IPS-NIHi7 (cell line): ENCODE results near the gene OLFM1.
"Not testable (repeated sequence)": the region's sequence is repeated elsewhere in the genome, so short reads cannot be mapped to it uniquely, and the experiment has no call there.

Source experiments
- DNase-seq: peaks from one replicate; pipeline ENCODE4 v3.0.0; 2012; ENCODE audit warnings: mixed read lengths; ENCODE audit errors: extremely low spot score

OLFM1 gene

DNA sequence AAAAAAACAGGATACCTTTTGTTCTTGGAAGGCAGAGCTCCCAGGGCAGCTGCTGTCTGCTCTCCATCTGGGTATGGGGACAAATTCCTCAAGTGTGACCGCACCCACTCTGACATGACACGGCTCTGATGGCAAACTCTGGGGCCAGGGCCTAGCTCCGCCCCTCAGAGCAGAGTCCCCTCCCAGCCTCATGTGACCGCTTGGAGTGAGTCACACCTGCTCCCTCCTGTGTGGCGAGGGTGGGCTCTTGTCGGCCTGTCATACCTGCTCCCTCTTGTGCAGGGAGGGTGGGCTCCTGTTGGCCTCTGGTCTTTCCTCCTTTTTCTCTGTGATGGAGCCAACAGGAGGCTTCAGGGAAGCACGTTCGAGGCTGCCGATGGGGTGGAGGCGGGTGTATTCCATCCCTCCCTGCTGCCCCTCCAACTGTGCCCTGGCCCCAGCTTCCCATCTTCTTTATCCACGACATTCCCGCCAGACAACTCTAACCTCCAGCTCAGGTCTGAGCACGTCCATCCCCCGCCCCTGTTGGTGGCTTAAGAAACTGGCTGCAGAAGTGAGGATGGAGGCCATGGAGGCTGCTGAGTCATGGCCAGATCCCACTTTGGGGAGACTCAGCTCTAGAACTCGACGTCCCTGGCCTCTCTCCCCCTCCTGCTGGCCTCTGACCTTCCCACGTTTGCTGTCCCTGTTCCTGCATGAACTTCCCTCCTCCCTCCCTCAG lies 65.3 kb downstream of the OLFM1 start:
- DNase-seq, result peak; percentile 88

DNA sequence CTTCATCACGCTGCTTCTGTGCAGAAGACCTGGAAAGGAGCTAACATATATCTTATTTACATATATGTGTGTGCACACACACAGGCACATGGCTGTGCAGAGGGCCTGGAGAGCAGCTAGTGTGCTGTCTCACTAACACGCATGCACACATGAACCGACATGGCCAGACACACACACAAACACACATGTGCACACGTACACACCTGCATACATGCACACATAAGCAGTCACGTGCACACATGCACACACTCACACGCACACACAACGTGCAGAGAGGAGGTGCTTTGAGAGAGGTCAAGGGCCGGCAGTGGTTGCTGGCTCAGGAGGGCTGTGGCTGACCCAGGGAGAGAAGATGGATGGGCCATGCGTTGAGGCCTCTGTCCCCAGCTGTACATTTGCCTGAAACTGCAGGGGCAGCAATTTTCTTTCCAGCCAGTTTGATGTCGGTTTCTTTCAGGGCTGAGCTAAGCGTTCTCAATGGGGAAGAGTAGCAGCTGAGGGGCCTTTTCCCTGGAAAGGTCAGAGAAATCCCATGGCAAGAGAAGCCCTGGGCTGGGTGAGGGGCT lies 66.7 kb downstream of the OLFM1 start:
- DNase-seq, result no peak

DNA sequence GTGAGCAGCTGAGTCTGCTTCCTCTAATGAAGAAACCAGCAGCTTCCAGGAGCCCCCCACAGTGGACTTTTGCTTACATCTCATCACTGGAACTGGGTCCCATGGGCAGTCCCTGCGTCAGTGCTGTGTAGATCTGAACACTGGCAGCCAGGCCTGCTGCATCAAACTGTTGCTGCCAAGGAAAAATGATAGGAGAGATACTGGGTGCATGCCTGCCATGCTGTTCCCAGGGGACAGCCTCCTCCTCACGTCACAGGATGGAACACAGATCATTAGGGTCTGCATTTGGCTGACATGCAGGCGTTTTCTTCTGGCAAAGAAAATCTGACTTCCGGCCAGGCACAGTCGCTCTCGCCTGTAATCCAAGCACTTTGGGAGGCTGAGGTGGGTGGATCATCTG lies 67.9 kb downstream of the OLFM1 start:
- DNase-seq, result no peak

DNA sequence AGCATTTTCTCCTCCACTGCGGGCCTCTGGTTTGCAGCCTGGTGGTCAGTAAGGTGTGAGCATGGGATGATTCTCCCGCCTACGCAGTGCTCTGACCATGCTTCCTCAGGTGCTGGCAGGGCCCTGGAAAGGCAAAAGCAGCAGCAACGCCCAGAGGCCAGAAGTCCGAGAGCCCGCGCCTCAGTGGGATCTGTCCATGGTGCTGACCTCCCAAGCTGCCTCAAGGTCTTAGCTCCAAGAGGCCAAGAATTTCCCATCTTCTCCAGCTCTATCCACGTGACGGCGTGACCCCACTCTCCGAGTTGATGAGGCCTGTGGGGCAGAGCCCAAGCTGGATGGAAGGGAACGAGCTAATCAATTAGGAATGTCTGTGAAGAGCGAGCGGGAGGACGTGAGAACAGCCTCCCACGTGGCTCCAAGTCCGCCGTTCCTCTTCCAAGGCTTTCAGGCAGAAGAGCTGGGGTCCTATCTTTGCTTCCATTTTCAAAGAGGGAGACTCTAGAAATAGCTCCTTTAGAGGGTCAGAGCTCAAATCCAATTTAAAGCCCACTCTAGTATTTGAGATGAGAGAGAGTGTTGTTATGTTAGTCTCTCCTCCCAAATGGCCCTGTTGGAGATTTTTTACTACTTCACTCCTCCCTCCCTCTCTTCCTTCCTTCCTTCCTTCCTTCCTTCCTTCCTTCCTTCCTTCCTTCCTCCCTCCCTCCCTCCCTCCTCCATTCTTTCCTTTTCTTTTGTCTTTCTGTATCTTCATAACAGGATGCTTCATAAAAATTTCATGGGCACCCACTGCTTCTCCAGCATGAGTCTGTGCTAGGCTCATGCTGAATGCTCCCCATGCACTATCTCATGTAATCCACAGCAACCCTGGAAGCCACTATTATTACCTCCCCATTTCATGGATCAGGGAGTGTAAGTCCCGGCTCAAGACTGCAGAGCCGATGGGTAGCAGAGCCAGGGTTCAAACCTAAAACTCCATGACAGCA lies 69.3 kb downstream of the OLFM1 start:
- peak; percentile 97 for DNase-seq

DNA sequence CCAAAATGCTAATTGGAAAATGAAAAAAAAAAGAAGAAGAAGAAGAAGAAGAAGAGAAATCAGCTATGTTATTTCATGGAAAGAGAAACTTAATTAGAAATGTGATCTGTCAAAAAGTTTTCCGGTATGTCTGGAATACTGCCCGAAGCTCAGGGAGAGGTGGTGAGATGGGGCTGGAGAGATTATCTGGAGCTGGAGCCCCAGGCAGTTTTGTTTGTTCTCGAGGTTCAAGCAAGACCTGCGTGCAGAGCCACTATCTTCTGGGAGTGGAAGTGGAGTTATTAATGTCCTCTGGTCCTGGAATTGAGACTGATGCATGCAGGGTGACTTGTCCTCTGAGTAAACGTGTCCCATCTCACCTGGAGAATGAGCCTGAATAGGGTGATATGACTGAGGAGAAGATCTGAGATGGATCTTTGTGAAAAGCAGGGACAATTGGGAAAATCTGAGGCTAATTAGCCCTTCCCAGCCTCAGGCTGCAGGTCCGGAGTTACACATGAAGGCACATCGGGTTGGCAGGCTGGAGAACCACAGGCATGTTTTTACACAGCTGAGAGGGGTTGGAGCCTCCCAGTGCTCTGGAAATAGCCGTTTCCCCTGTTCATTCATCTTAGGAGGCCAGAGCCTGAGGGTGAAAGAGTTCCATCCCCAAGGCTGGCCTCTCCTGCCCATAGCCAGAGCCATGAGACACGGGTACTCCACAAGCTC lies 70.5 kb downstream of the OLFM1 start:
- DNase-seq, result no peak

DNA sequence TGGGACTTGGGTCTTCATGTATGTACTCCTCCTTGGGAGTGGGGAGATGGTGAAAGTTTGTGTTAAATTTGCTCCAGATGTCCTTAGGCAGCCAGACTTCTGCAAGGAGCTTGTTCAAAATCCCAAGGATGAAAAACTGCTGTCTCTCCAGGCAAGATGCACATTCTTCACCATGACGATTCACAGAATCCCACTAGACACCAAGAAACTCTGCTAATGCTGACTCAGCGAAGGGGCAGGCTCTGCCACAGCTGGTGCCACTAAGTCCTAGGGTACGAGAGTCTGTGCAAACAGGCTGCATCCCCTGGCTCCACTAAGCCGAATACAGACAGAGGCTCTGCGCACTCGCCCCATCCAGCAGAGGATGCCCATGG lies 71.1 kb downstream of the OLFM1 start:
- no peak for DNase-seq

DNA sequence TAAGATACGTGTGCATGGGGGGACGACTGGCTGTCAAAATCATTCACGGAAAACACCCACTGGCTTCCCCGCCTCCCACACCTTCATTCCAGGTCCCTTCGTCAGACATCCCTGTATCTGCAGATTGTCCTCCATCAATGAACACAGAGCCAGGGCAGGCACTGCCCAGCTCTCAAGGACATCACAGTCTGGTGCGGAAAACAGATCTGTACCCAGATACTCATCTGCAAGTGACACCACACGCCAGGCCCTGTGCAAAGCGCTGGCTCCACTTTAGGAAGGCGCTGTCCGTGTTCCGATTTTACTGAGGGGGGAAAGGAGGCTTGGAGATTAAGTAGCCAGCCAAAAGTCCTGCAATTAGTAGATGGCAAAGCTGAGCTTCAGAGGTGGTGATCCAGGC lies 72.3 kb downstream of the OLFM1 start:
- no peak for DNase-seq

DNA sequence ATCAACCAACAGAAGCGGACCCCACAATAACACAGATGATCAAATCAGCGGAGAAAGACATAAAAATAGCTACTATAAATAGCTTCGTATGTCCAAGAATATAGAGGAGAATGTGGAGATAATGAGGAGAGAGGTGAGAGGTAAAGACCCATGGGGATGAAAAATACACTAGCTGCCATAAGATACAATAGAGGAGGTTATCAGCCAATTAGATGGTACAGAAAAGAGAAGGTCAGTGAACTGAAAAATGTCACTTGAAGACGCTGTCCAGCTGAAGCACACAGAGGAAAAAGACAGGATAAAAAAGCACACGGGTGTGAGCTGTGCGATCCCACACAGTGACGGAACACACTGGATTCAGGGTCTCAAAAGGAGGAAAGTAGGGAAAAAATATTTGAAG lies 73.4 kb downstream of the OLFM1 start:
- DNase-seq, result no peak

DNA sequence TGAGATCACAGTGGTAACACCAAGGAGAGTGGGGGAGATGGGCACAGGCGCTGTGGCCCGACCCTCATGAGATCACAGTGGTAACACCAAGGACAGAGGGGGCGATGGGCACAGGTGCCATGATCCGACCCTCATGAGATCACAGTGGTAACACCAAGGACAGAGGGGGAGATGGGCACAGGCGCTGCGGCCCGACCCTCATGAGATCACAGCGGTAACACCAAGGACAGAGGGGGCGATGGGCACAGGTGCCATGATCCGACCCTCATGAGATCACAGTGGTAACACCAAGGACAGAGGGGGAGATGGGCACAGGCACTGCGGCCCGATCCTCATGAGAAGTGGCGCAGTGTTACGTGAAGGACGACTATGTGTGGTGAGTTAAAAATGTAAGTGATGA lies 75.1 kb downstream of the OLFM1 start:
- DNase-seq, result not testable (repeated sequence)

DNA sequence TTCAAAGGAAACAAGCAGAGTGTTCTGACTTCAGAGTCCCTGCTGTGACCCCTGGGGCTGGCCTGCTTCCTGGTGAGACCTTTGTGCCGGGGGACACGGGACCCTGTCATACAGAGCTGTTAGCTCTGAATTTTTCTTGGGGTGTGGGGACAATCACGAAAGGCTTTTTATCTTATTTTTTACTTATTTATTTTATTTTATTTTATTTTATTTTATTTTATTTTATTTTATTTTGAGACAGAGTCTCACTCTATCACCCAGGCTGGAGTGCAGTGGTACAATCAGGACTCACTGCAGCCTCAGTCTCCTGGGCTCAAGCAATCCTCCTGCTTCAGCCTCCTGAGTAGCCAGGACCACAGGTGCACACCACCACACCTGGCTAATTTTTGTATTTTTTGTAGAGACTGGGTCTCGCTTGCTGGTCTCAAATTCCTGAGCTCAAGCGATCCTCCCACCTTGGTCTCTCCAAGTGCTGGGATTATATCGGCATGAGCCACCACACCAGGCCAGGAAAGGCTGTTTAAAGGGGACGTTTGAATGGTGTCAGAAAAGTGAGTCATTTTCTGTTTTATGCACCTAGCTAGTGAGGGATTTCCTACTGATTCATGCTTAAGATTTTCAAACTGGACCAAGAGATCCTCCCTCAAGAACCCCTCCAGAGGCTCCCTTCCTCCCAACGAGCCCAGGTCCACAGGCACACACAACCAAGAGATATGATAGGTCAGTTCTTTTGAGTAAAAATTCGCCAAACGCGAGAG lies 75.7 kb downstream of the OLFM1 start:
- DNase-seq, result no peak

DNA sequence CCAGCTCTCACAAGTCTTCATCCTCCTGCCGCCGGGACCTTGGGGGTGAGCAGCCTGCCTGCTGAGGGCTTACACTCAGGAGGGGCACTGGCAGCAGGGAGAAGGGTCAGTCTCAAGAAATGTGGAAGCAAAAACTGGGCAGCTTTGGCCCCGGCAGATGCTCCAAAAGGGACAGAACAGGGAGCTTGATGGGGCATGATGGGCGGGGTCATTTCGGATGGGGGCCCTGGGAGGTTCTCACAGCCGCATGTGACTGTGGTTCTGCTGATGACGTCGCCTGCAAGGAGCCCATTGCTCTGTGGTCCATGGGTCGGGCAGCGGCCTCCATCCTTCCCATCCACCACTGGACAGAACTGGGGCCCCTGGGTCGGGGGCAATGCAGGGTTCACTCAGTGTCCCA lies 76.6 kb downstream of the OLFM1 start:
- no peak for DNase-seq

DNA sequence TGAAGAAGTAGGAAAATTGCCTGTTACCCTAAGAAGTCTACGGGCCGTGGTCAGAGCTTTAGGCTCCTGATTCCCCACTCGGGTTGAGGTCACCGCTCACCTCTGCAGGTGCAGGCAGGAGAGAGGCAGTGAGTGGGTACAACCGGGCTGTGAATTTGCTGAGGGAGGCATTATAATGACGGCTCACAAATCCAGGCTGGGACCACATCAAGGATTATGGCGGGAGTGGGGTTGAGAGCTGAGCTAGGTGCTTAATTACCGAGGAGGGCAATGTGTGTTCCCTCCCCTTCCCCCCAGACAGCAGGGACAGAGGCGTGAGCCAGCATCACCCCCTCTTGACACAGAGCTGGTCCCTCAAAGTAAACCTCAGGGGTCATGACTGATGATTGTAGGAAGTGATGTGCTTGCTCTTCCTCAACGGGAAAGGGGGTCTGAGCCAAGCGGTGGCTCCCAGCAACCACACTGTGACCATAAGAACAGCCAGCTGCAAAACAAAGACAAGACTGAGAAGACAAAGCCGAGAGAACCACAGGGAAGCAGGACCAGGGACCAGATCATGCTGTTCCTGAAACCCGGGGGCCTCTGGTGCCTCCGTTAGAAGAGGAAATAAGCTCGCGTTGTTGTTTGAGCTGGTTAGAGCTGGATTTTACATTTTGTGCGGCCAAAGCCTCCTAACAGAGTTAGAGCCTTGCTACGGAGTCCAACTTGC lies 77.7 kb downstream of the OLFM1 start:
- no peak for DNase-seq

DNA sequence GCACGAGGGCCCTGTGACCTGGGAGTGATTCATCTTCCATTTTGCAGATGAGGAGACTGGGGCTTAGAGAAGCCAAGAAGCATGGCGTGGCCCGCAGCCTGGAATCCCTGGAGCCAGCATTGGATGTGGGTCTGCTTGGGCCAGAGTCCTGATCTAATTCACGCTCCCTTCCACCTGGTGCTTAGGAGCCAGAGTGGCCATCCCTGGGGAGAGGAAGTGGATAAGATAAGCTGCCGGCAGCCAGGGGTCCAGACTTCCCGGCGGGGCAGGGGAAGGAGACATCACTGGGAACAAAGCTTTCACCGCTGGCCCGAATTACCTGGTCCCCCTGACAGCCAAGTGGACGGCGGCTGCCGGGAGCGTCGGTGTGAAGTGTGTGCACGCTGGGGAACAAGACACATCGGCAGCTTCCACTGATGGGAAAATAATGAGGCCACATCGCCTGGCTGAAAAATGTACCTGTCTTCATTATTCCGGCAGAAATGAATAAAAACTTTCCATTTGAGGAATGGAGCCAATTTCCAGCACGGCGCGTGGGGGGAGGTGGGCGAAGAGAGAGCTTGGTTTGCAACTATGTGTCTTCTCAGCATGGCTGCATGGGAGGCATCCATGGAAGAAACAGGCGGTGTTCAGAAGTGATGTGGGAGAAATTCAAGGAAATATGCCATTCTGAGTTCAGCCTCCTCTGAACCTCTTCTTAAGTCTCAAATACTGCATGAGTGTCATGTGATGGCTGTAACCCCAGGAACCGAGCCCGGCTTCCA lies 78.5 kb downstream of the OLFM1 start:
- no peak for DNase-seq

DNA sequence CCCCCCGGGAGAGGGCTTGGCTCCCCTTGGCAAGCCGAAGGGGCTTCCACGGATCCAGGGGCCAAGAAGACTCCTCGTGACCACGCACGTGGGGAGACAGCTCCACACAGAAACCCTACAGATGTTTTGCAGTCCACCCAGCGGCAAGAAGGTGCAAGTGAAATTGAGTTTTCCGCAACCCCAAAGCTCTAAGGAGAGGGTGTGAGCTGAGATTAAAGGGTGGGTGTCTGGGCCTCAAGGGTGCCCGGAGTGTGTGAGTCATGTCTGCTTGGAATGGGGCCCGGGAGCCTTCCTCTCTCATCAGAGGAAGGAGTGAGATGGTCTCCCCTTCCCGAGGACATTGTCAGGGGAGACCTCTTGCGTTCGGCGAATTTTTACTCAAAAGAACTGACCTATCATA lies 79.1 kb downstream of the OLFM1 start:
- DNase-seq, result no peak

DNA sequence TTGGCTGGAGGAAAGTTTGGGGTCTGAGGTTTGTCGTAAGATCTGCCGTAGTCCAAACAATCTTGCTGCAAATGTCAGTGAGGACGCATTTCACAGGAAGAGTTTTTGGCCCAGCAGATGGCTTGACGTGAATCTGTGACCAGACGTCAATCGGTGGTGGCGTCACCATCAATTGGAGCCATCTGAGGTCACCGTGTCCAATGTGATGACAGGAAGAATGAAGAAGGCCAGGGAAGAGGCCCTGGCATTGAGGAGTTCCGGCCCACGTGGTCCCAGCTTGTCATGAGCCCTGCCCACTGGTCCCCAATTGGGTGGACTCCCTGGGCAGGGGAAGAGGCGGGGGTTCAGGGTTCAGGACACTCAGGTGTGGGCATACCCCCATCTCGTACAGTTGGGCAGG lies 79.9 kb downstream of the OLFM1 start:
- DNase-seq, result no peak

DNA sequence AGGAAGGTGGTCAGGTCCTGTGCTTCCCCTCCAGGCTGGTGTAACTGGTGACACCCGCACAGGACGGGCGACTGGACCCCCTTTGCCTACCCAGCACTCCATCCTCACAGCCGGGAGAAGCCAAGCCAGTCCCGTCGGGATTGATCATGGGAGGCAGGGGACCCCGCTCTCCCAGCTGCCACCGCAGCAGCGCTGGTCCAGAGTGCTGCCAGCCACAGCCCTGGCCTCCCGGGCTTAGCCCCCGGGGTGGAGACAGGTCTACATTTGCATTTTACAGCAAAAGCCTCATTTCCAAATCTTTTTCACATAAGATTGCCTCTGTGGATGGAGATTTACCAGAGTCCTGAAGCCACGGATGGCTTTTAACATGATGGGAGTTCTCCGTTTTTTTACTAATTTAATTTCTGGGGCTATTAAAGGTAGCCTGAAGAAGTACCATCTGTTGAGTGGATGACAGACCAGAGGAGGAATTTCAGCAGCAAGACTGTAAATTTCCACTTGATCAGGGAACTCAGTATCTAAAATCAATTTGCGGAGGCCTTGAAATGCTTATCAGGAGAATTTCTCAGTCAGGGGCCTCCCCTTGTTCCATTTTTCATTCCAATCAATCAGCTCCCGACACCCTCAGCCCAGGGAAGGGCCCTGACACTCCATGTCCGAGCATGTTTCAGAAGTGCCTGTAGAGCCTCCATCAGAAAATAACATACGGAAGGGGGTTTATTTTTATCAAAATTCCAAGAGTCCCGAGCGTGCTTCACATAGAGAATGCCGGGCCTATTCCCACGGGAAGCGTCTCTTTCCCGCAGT lies 80.6 kb downstream of the OLFM1 start:
- no peak for DNase-seq

DNA sequence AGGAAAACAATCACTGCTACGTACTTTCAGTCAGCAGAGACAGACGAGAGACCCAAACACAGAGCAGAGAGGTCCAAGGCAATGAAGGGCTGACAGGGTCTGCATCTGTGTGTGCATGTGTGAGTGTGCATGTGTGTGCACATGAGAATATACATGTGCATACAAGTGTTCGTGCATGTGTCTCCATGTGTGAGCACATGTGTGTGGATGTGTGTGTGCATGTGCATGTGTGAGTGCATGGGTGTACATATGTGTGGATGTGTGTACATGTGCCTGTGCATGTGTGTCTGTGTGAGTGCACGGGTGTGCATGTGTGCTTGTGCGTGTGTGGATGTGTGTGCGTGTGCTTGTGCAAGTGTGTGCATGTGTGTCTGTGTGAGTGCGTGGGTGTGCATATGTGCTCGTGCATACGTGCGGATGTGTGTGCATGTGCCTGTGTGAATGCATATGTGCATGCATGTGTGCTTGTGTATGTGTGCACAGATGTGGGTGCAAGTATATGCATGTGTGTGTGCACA lies 82.3 kb downstream of the OLFM1 start:
- DNase-seq, result no peak

DNA sequence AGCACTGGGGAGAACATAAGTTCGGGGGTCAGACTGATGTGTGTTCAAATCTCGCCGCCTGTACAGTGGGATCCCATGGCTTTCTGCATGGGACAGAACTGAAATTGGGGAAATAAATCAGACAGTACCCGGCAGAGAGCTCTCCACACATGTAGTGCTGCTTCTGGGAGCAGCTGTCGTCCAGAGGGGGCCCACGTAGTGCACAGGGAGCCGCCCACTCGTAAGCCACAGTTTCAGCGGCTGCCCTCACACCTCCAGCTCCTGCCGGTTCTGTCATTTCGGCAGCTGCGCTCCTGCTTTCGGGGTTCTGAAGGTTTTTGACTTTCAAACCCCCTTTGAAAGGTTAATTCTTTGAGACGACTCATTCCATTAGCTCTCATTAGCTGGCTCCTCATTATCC lies 83.1 kb downstream of the OLFM1 start:
- no peak for DNase-seq
